Stimulated activated CD8-positive, alpha-beta memory T cell treated with anti-CD3 and anti-CD28 coated beads, Interleukin-15, amount 100 ng/mL, for 48 hours (primary cell): ENCODE results near the gene HS6ST2.

Experiments
- DNase-seq, 2 donors: peaks; one replicate each; pipeline ENCODE4 v3.0.0-alpha.2; 2020; ENCODE audit warnings: low read depth in 2 of 2

HS6ST2 gene

GRCh38 chrX:132795181-132795580, 163.2 kb downstream of the HS6ST2 start:
- DNase-seq = no peak

GRCh38 chrX:132791714-132792113, 166.7 kb downstream of the HS6ST2 start:
- DNase-seq = no peak

GRCh38 chrX:132790329-132790728, 168.1 kb downstream of the HS6ST2 start:
- DNase-seq = no peak

DNA sequence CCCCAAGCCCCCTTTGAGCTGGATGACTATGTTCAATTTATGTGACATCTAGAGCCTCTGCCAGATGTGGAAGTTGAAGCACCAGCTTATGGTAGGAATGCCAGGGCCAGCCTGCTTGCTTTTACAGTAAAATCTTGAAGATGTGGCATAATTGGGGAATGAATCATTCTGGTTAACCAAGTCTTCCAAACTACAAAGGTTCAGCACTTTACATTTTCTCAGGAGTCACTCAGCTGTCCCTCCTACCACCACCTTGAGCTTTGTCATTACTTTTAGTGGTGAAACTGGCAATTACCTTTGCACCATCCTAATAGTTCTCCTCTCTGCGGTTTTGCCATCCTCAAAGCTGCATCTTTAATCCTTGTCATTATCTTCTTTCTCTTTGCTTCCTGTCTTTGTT, 172.2 kb downstream of the HS6ST2 start:
- DNase-seq = no peak

DNA sequence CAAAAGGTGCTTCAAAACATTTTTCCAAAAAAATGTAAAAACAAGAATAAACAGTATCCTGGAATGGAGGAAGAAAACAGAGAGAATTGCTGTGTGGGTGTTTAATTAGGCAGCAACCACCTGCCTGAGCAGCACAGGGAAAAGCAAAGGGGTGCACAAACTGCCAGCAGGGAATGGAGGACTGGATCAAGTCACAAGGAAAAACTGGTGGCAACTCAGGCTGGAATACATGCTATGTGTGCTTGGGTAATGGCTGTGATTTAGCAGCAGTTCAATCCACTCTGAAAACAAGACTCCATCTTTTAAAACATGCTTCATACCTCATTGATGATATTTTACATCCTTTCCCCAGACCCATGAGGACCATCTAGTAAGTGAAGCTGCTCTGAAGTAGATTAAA, 179.5 kb downstream of the HS6ST2 start:
- no peak for DNase-seq

DNA sequence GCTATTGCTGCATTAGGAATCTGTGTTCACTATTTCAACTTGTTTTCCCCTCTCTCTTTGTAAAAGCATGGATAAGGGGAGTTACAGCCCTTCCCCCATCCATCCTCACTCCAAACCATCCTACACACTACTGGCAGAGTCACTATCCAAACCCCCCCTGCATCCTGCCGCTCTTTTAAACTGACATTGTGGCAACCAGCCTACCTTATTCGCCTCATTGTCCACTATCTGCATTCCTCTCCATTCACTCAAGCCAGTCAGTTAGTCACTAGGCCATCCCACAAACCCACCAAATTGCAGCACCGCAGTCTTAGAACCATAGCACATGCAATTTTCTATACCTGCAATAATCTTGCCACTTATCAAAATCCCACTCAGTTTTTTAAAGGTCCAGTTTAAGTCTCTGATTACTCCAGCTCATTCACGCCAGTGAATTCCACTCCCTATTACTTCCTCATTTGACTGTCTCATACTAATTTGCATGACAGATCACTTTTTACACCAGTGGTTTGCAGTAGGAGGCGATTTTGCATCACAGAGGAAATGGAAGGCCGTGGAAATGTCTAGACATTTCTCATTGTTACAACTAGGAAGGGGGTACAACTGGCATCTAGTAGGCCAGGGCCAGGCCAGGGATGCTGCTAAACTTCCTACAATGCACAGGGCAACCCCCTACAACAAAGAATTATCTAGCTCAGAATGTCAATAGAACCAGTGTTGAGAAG, 181.8 kb downstream of the HS6ST2 start:
- DNase-seq = no peak

DNA sequence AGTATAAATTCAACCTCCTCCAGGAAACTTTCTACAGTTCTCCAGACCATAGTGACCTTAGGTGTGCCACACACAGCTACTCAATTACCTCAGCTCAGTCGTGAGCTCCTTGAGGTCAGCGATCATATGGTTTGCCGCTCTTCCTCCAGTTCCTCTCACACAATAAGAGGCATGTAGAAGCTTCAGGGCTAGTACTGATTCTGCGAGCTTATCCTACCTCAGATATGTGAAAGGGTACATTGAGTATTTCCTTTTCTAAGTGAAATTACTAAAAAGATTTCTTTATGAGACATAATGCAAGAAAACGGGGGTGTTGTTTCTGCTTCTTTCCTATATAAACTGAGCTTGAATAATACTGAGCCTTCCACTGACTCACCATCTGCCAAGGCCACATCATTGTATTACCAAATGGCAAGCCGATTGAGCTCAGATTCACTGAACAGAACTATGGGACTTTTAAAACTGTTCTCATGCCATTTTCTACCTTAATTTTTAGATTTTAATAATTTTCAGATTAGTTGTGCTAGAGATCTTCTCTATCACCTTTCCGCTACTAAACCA, 183.1 kb downstream of the HS6ST2 start:
- no peak for DNase-seq

DNA sequence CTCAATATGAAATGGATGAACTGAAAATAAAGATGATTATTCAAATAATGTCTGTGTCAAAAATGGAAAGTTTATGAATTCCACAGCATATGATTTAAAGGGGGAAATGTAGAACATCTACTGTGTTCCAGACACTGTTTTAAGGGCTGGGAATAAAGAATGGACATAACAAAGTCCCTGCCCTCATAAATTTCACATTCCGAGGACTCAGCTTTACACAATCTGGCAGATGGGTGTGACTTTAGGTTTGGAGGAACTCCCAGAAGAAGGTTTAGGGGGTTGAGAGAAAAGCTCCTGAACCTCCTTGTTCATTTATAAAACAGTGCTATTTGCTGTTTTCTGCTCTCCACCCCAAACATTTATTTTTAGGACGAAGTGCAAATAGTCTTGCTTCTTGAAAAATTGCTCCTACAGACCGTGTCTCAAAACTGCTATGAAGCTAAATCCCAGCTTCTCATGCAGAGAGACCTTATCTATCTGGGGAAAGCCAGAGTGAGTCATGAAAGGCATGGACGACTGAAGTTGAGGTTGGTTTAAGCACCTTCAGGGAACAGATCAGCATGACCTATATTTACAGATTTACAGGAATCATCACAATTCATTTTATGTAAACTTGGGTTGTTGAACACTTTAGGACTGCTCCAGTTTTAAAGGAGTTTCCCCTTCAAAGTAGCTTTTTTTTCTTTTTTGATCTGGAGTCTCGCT, 184.3 kb downstream of the HS6ST2 start:
- no peak for DNase-seq

GRCh38 chrX:132769609-132770008, 188.8 kb downstream of the HS6ST2 start:
- DNase-seq = no peak

- no peak for DNase-seq
Measured at GRCh38 chrX:132766452-132766851, 192.0 kb downstream of the HS6ST2 start.

DNA sequence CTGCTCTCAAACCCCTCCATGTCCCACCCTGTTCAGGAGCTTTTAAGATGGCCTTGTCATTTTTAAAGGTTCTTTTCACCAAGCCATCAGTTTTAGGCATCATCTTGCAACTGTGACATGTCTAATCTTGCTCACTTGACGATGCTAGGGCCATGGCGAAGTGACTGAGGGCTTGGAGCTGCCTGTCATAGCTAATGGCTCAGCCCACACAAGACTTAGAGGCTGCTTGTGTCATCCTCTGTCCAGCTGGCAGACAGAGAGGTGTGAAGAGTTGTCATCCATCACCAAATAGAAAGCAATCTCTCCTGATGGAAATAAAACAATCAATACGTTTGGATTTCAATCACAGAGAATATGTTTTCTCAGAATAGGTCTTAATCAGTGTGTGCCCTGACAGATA, 194.9 kb downstream of the HS6ST2 start:
- no peak for DNase-seq

- no peak for DNase-seq
Measured at GRCh38 chrX:132758759-132759158, 199.7 kb downstream of the HS6ST2 start.

- no peak for DNase-seq
Measured at GRCh38 chrX:132757066-132757623, 201.3 kb downstream of the HS6ST2 start.

DNA sequence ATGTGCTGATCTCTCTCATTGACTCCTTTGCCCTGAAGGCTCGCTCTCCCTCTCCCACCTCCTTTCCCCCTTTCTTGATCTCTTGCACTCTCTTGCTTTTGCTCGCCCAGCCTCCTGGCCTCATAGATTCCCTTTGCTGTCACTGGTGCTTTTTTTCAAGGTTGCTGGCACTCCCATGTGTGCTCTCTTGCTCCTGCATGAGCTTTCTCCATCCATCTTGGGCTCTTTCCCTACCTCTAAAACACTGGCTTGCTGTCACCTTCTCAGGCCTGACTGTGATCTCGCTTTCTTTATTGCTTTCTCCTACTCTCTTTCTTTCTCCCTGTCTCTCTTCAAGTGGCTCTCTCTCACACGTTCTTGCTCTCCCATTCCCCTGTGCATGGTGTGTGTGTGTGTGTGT, 202.0 kb downstream of the HS6ST2 start:
- DNase-seq = no peak

DNA sequence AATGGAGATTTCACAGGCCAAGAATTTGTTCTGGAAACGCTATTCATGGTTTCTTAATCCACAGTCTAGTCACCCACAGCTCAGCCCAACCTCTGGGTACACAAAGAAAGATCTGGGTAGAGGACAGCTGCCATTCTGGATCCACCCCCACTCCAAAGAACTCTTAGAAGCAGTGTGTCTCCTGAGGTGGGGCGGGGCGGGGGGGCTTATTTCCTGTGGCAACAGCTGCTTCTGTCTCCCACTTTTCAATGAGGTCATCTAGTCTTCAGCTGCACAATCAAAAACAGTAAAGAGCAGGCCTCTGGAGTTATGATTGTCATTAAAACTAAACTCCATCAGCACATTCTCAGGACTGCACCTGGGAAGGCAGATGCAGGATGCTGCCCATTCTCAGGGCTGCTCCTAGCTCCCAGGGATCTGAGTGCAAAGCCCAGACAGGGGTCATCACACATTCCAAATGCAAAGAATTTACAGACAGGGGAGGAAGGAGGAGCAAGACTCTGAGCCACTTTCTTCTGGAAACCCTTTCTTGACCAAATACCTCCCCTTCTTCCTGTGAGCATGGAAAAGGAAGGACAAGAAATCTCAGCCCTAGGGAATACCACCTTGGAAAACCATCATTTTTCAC, 207.3 kb downstream of the HS6ST2 start:
- no peak for DNase-seq

- no peak for DNase-seq
Measured at GRCh38 chrX:132750331-132751062, 207.9 kb downstream of the HS6ST2 start.

- no peak for DNase-seq
Measured at GRCh38 chrX:132749406-132749805, 209.0 kb downstream of the HS6ST2 start.

DNA sequence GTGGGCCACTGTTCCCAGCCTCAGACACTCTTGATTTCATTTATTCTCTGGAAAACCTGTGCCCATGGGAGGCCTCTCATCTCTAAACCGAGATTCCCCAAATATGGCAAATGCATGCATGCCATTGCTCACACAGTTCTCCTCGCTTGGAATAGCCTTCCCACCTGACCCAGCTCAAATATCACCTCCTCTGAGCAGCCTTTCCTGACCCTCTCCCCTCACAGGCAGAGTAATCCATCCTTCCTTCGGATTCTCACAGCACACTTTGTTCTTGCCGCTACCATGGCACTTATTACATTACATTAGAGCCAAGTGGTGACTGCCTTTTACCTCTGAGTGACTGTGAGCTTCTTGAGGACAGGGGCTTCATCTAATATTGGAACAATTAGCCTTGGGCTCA, 209.5 kb downstream of the HS6ST2 start:
- DNase-seq = no peak

DNA sequence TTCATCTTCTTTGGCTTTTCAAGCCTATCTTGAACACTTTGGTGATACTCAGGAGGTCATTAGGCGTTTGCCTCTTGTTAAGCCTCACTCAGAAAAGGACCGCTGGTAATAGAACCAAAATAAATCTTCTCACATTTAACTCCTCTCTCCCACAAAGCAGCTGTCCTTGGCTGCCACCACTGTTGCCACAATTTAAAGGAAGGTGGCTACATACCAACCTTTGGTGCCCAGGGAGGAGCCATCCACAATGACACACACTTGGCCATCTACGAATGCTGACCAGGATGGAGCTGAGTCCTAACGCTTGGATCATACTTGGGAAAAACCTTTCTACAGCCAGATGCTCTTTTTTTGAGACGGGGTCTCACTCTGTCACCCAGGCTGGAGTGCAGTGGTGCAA, 210.2 kb downstream of the HS6ST2 start:
- no peak for DNase-seq

DNA sequence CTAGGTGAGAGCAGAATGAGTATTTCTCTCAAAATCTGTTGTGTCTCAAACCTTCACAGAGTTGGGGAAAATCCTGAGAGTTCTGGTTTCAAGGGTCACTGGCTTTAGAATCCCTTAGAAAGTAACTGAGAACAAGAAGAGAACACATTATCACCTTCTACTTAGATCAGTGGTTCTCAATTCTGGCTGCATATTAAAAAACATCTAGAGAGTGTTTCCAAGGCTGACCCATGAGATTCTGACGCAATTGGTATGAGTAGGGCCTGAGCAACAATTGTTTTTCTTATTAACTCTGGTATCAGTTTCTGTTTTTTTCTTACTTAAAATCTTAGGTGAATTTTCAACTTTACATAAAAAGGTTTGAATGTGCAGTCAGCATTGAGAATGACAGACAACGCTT, 212.8 kb downstream of the HS6ST2 start:
- no peak for DNase-seq

DNA sequence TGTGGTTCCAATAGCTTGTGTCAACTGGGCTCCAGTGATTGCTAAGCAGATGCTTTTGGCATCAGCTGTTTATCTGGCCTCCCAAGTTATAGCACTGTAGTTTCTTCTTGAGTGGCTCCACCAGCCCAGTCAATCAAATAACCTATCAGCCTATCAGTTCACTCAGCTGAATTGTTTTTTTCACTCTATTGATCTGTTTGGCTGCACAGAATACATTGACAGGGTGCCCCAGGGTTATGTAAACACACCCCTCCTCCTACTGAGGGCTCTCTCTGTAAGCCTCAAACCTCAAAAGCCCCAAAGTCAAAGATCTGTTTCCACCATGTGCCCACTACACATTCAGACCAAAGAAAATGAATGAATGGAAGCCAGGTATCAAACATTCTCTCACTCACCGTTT, 214.0 kb downstream of the HS6ST2 start:
- no peak for DNase-seq

DNA sequence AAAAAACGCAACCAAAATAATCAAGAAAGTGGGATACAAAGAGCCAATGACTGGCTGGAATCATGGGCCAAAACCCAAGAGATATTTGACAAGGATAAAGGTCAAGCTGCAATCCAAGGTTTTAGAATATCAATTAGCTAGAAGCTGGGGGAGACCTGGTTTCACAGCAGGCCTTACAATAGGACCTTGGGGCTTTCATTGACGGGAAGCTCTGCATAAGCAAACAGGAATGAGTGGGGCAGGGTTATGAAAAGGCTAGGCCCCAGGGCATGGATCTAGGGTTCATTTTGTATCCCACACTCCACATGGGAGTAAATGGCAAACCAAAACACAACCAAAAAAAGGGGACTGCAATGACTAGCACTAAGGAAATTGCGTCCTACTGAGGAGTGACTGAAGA, 215.3 kb downstream of the HS6ST2 start:
- DNase-seq = no peak
